GM21576 (cell line): Measurements from ENCODE around the gene COL5A3.
"Not testable (repeated sequence)": the region's sequence is repeated elsewhere in the genome, so short reads cannot be mapped to it uniquely, and the experiment has no call there.

Experiments used
- ATAC-seq: cut with Tn5 transposase; IDR thresholded peaks from one replicate; pipeline ENCODE4 v1.9.1; 2021; ENCODE audit warnings: mild to moderate bottlenecking, moderate library complexity; ENCODE audit not compliant: unreplicated experiment

The COL5A3 gene

GRCh38 chr19:10010247-10010691 lies at the start of gene COL5A3:
COL5A3 (minus strand) TSS chr19:10010504; CDS start chr19:10010385, 119 bp downstream.
- no peak for ATAC-seq

DNA sequence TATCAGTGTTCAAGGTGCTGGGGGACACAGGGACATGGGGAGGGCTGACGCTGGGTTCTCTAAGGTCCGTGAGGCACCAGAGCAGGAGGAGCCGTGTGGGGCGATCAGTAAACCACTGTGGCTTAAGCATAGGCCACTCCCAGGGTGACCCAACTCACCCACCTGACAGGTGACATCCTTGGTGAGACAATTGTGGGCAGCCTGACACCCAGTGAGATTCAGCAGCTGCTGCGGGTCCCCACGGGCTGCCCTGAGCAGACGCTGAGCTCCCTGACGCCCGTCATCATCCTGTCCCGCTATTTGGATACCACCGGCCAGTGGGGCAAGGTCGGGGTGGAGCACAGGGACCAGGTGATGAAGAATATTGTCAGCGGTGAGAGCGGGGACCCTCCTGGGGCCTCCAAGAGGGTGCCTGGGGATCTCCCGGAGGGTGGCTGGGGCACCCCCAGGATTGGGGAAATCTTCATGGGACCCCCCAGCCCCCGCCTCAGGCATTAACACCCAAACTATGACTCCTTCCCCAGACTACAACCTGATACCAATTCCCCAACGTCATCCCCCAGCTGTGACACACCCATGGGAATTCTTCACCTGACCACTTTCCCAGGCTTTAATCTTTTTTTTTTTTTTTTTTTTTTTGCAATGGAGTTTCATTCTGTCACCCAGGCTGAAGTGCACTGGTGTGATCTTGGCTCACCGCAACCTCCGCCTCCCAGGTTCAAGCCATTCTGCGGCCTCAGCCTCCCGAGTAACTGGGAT lies 42.5 kb upstream of the COL5A3 start:
- no peak for ATAC-seq

DNA sequence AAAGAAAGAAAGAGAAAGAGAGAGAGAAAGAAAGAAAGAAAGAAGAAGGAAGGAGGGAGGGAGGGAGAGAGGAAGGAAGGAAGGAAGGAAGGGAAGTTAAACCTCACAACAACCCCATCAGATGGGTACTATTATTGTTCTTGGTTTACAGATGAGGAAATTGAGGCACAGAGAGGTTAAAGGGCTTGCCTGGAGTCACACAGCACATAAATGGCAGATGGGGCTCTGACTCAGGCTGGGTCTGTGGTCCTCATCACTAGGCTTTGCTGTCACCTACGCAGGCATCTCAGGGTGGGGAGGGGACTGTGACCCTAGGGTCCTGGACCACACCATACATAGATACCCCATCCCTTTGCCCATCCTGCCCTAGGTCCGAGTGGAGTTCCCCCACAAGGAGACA lies 39.3 kb upstream of the COL5A3 start:
- ATAC-seq, result no peak

DNA sequence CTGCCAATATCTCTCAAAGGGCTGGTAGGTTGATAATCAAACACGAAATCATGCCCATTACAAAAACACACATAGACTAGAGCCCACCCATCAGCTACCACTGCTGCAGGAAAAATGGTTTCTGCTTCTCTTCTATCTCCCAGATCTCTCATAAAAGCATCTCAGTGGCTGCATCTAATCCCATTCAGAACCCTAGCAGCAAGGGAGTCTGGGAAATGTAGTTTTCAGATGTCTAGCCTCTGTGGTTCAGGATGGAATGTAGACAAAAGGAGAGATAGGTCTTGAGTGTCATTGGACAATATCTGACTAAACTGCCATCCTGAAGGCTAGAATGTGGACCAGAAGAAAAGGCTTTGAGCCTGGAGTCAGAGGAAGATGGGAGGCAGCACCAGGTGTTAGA lies 35.1 kb upstream of the COL5A3 start:
- no peak for ATAC-seq

GRCh38 chr19:10044390-10044789 lies 34.1 kb upstream of the COL5A3 start:
- ATAC-seq, result no peak

DNA sequence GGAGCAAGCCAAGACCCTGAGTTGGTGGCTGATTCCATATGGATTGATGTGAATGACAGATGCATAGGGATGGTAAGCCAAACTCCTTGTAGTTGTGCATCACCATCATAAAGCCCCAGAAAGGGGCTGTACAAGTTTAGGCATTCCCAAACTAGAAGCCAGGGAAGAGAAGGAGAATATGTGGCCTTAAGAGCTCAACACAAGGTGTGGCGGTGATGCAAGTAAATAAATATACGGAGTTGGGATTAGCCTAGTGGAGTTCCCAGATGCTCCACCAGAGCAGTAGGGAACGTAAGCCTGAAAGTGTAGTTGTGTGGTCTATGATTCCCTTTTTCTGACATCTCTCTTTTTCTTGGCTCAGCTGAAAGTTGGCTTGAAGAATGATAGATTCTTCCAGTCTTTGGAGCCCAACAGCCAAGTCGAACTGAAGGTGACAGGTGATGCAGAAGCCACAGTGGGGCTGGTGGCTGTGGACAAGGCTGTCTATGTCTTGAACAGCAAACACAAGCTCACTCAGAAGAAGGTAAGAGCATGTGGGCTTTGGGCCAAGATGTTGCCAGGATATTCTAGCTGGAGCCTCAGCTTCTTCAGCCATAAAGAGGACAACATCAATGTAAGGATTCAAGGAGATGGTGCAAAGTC lies 33.1 kb upstream of the COL5A3 start:
- ATAC-seq, result no peak

- no peak for ATAC-seq
Measured at GRCh38 chr19:10037809-10038208, 27.5 kb upstream of the COL5A3 start.

GRCh38 chr19:10037367-10037766 lies 27.1 kb upstream of the COL5A3 start:
- ATAC-seq, result no peak

DNA sequence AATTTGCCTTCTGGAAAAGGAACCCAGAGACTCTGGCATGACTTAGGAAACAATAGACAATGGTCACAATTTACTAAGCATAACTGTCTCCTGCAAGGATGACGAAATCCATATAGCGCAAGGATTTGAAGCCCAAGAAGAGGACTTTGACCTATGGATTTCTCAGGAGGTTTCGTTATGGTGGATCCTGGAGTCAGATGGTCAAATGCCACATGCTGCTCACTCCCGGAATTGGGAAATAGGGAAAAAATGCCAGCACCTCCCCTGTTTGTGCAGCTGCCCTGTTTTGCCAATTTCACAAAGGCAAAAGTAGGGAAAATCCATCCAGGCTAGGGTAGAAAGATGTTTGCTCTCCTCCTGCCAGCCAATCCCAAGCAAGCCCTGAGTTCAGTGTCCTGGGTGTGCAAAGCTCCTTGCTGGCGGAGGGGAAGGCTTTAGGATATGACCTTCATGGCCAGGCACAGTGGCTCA lies 26.3 kb upstream of the COL5A3 start:
- no peak for ATAC-seq

- ATAC-seq, result no peak
Measured at GRCh38 chr19:10033614-10034013, 23.3 kb upstream of the COL5A3 start.

GRCh38 chr19:10027158-10027997 lies 17.1 kb upstream of the COL5A3 start:
- no peak for ATAC-seq

DNA sequence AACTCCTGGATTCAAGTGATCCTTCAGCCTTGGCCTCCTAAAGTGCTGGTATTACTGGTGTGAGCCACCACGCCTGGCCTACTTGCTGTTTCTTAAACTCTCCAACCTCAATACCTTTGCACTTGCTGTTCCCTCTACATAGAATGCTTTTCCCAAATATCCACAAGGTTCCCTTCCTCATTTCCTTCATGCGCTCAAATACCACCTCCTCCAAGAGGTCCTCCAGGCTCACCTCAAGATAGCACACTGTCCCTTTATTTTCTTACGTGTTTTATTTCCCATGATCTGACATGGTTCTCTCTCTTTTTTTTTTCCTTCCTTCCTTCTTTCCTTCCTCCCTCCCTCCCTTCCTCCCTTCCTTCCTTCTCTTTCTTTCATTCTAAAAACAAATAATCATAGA lies 16.4 kb upstream of the COL5A3 start:
- no peak for ATAC-seq

- ATAC-seq, result not testable (repeated sequence)
Measured at GRCh38 chr19:10023096-10023495, 12.8 kb upstream of the COL5A3 start.

DNA sequence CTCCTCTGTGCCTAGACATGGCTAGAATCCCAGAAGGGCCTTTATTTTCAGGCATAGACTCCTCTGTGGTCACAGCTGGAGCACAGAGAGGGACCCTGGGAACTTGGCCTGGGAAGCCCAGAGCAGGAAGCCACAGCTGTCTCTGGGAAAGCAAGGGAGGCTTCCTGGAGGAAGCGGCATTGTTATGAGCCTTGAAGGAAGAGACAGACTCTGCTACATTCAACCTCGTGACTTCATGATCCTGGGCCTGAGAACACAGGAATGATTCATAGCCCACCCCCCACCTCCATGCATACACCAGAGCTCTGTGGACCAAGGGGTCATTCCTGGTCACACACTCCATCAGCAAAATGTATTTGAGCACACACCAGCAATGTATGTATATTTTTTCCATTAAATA lies 11.6 kb upstream of the COL5A3 start:
- no peak for ATAC-seq

DNA sequence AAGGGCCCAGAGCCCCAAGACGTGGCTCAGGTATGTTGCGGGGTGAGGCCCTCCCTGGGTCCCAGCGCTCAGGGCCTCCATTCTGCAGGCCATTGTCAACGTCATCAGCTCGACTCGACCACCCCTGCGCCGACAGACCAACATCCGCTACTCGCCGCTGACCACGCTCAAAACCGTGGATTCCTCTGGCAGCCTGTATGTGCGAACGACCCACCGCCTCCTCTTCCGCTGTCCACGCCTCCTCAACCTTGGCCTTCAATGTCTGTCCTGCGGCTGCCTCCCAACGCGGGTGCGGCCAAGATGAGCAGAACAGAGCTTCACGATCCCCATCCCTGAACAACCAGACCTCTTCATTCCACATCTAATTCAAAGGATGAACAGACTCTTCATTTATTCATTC lies 11.1 kb upstream of the COL5A3 start:
- ATAC-seq, result no peak

GRCh38 chr19:10020851-10021250 lies 10.5 kb upstream of the COL5A3 start:
- no peak for ATAC-seq

DNA sequence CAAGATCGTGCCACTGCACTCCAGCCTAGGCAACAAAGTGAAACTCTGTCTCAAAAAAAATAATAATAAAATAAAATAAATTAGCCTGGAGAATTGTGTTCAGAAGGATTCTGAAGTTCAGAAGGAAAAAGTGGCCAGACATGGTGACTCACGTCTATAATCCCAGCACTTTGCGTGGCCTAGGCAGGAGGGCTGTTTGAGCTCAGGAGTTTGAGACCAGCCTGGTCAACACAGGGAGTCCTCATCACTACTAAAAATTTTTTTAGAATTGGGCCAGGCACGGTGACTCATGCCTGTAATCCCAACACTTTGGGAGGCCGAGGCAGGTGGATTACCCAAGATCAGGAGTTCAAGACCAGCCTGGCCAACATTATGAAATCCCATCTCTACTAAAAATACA lies 8.9 kb upstream of the COL5A3 start:
- no peak for ATAC-seq

DNA sequence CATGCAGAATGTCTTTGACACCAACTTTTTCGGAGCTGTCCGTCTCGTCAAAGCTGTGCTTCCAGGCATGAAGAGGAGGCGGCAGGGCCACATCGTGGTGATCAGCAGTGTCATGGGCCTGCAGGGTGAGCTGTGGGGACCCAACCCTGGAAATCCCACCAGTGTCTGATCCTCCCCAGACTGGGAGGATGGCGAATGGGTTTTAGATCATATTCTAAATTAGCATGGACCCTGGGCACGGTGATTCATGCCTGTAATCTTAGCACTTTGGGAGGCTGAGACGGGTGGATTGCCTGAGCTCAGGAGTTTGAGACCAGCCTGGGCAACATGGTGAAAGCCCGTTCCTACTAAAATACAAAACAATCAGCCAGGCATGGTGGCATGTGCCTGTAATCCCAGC lies 8.5 kb upstream of the COL5A3 start:
- no peak for ATAC-seq

GRCh38 chr19:10018263-10018662 lies 8.0 kb upstream of the COL5A3 start:
- ATAC-seq, result no peak

- ATAC-seq, result no peak
Measured at GRCh38 chr19:10013834-10014618, 3.7 kb upstream of the COL5A3 start.

GRCh38 chr19:10013316-10013715 lies 3.0 kb upstream of the COL5A3 start, which contains the start of gene RDH8:
RDH8 (plus strand) TSS chr19:10013483; CDS start chr19:10013498, 15 bp downstream.
- ATAC-seq, result no peak
